Lung (tissue), 12 donors: Measurements from ENCODE around the gene ELFN1. TPM values are rescaled to one million over a fixed set of nuclear protein-coding genes. Genes with fewer than 3 reads are reported as not detected.

ENCODE experiments used
- ATAC-seq: fragments of 200-7000 bp; cut with Tn5 transposase; one replicate; pipeline ENCODE4 v1.9.1; 2020; ENCODE audit warnings: moderate number of reproducible peaks; ENCODE audit not compliant: insufficient read depth, low FRiP score
- DNase-seq, 3 donors: peaks; one replicate each; pipeline ENCODE4 v3.0.0-alpha.2; 2013 to 2017
- H3K27ac ChIP-seq, 2 donors: one replicate each; pipeline ENCODE4 v1.5.1; 2013; ENCODE audit warnings: mild to moderate bottlenecking in 2 of 2, moderate library complexity in 2 of 2, control low read depth in 1 of 2, inconsistent platforms in 1 of 2, low read depth in 1 of 2, low read length in 1 of 2
- H3K27me3 ChIP-seq, 3 donors: one replicate each; pipeline ENCODE4 v1.5.1; 2013; ENCODE audit warnings: low read length in 2 of 3; ENCODE audit not compliant: control insufficient read depth in 3 of 3, insufficient read depth in 3 of 3
- H3K36me3 ChIP-seq, 4 donors: one replicate each; pipeline ENCODE4 v1.5.1; 2013; ENCODE audit warnings: low read length in 4 of 4, mild to moderate bottlenecking in 1 of 4, moderate library complexity in 1 of 4; ENCODE audit not compliant: control insufficient read depth in 4 of 4, insufficient read depth in 4 of 4
- H3K4me1 ChIP-seq, 5 donors: one replicate each; pipeline ENCODE4 v1.5.1; 2013; ENCODE audit warnings: low read length in 5 of 5, mild to moderate bottlenecking in 2 of 5, moderate library complexity in 1 of 5; ENCODE audit not compliant: control insufficient read depth in 5 of 5, insufficient read depth in 5 of 5
- H3K4me3 ChIP-seq: one replicate; pipeline ENCODE4 v1.5.1; 2013; ENCODE audit warnings: mild to moderate bottlenecking, control low read depth, moderate library complexity
- H3K9ac ChIP-seq, 2 donors: one replicate each; pipeline ENCODE4 v1.5.1; 2013; ENCODE audit warnings: low read length in 2 of 2, control low read depth in 1 of 2; ENCODE audit not compliant: insufficient read depth in 1 of 2
- H3K9me3 ChIP-seq, 4 donors: one replicate each; pipeline ENCODE4 v1.5.1; 2013; ENCODE audit warnings: low read length in 3 of 4, mild to moderate bottlenecking in 1 of 4, moderate library complexity in 1 of 4; ENCODE audit not compliant: control insufficient read depth in 4 of 4, insufficient read depth in 3 of 4
- CTCF ChIP-seq: IDR thresholded peaks from 2 replicates; pipeline ENCODE4 v1.5.1; 2012; ENCODE audit warnings: mild to moderate bottlenecking; ENCODE audit errors: control extremely low read depth, extremely low read depth
- WGBS, 2 donors: extraction: QIAGEN DNeasy Blood & Tissue Kit; methylation state at CpG; one replicate each; pipeline ENCODE4 v1.1.7; 2013; 5-methylcytosine and 5-hydroxymethylcytosine counted together
- polyA plus RNA-seq, 2 donors: library from polyadenylated mRNA; stranded (reverse); fragments of 200-250 nt; gene quantifications; one replicate each; pipeline ENCODE4 v1.2.1, GENCODE V29; 2013
- total RNA-seq, 2 donors: library from RNA; depleted of rRNA in 1 of 2; stranded (reverse); fragments of >200 nt in 1 of 2; gene quantifications; one replicate each; pipeline ENCODE4 v1.2.1, GENCODE V29; 2014 to 2021
- donor health status: control.
- donor health status: control.
- donor health status: Bipolar disorder and iron deficiency.
- donor health status: healthy.
- donor health status: DM: yes; HTN: yes; CAD: no.

ELFN1 gene
- total and polyA plus RNA-seq, 4 donors, result 0.43 to 1.4 (median 1.0) TPM

- 72 to 81% methylated on average over 19 of the region's 19 CpGs for WGBS, 2 donors
- Histone ChIP-seq H3K36me3 (peaks cover 0 to 6% (median 0%) of the 10 kb centered on the region in 4 donors), H3K4me1 (no peaks in the 10 kb centered on the region), H3K27ac (no peak overlapping the region), H3K9ac (no peak overlapping the region), H3K9me3 (peaks cover 0 to 16% (median 3%) of the 10 kb centered on the region in 4 donors), H3K4me3 (no peak overlapping the region), H3K27me3 (peaks cover 0 to 4% (median 0%) of the 10 kb centered on the region in 3 donors)
- ATAC-seq, result no peak
- no peak for DNase-seq
- TF ChIP-seq CTCF, result no peak
Observed at GRCh38 chr7:1733206-1733907, 63.3 kb downstream of the ELFN1 start.

GRCh38 chr7:1733908-1734730 lies 64.0 kb downstream of the ELFN1 start:
- Histone ChIP-seq H3K36me3 (no peaks in the 10 kb centered on the region), H3K27ac (no peak overlapping the region), H3K4me1 (no peaks in the 10 kb centered on the region), H3K9me3 (peaks cover 0 to 11% (median 3%) of the 10 kb centered on the region in 4 donors), H3K9ac (no peak overlapping the region), H3K4me3 (no peak overlapping the region), H3K27me3 (peaks cover 0 to 4% (median 0%) of the 10 kb centered on the region in 3 donors)
- no peak for DNase-seq
- 81 to 85% methylated on average over 17 of the region's 17 CpGs for WGBS, 2 donors
- no peak for TF ChIP-seq CTCF
- no peak for ATAC-seq

DNA sequence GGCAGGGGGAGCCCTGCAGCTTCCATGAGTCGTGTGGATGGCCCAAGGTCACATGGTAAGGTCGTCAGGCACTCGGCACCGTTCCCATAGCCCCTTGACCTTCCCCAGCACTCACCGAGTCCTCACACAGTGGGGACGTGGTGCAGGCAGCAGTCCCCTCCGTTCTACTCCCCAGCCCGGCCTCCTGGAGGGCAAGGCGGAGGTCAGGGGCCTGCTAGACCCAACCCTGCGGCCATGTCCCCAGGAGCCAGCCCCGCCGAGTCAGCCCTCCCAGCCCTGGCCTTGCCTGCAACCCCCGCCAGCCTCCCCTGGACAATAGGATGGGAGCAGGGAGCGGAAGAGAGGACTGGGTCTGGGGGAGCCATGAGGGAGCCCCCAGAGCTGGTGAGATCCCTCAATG lies 65.2 kb downstream of the ELFN1 start:
- ATAC-seq (no peak), DNase-seq (no peak)
- no peak overlapping the region for H3K9ac ChIP-seq
- no peak overlapping the region for H3K27ac ChIP-seq
- H3K36me3 ChIP-seq, result no peaks in the 10 kb centered on the region
- no peaks in the 10 kb centered on the region for H3K4me1 ChIP-seq
- H3K27me3 ChIP-seq, result peaks cover 0 to 4% (median 0%) of the 10 kb centered on the region in 3 donors
- WGBS, 2 donors, result 65 to 79% methylated on average over 14 of the region's 14 CpGs
- H3K4me3 ChIP-seq, result no peak overlapping the region
- peaks cover 0 to 3% (median 0%) of the 10 kb centered on the region in 4 donors for H3K9me3 ChIP-seq
- no peak for TF ChIP-seq CTCF
